Measurements from ENCODE around the gene ESR1.
"Not testable (repeated sequence)": the region's sequence is repeated elsewhere in the genome, so short reads cannot be mapped to it uniquely, and the experiment has no call there.

GRCh38 chr6:152138344-152138743 lies 330.9 kb downstream of the ESR1 start:
- not testable (repeated sequence) for TF ChIP-seq CTCF, POLR2A (IDR thresholded peaks at IDR 0.05)
